Measurements from ENCODE around the gene LCA5L. TPM values are rescaled to one million over a fixed set of nuclear protein-coding genes. Genes with fewer than 3 reads are reported as not detected.
A peak's percentile ranks its signal among the peaks of the same experiment; 100 is the strongest.

LCA5L gene
- total RNA-seq, 1 experiment from 2014 or later = 0.46 TPM

DNA sequence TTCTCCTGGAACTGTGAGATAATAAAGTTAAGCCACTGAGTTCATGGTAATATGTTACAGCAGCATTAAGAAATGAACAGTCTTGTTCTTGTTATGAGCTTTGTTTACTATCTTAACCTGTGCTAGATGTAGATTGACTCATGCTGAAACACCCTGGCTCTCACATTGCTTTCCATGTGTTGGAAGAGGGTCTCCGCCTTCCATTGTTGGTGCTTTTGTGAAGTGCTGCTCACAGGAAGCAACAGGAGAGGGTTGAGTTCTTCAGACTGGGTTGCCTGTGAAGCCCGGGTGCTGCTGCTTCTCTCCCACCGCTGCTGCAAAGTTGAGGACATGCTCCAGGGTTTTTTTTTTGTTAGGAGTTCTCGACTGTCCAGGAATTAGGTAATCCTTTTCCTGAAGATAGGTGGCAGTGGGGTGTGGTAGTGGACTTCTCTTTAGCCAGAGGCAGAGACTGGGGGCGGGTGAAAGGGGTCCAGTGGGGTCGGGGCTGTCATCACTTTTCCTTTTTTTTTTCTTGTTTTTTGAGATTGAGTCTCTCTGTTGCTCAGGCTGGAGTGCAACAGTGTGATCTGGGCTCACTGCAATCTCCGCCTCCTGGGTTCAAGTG lies 68.0 kb downstream of the LCA5L start:
- no peaks in the 10 kb centered on the region for H3K27me3 ChIP-seq (ENCODE audit: insufficient read depth, low read length)
- H4K8ac ChIP-seq (replicated peaks; ENCODE audit: insufficient read length, low read depth, low read length) = no peak overlapping the region
- peaks cover 10% of the 10 kb centered on the region for H3K23me2 ChIP-seq (ENCODE audit: insufficient read length, low read depth, low read length, poor library complexity, severe bottlenecking)
- H3K36me3 Mint-ChIP-seq (ENCODE audit: insufficient read depth in 1 of 3, low read depth in 3 of 3) = peaks cover 0 to 5% (median 0%) of the 10 kb centered on the region in 3 experiments; a peak in 3 of 7 replicates
- H3K56ac ChIP-seq (ENCODE audit: insufficient read length, low read depth, low read length) = no peak overlapping the region
- H4K5ac ChIP-seq (ENCODE audit: insufficient read length, low read depth, low read length) = no peak overlapping the region
- no peak overlapping the region for H3K4me3 Mint-ChIP-seq
- H3K79me1 ChIP-seq (ENCODE audit: insufficient read depth, low read depth, low read length, poor library complexity, severe bottlenecking) = peaks cover 4% of the 10 kb centered on the region
- no peak overlapping the region for H3K9ac ChIP-seq (ENCODE audit: extremely low read depth, insufficient read length, low read length)
- H4K91ac ChIP-seq (ENCODE audit: insufficient read length, low read depth, low read length) = no peak overlapping the region
- no peak overlapping the region for H2BK5ac ChIP-seq (ENCODE audit: insufficient read length, low read length)
- H2AK5ac ChIP-seq (ENCODE audit: insufficient read length, low read length) = no peak overlapping the region
- no peak overlapping the region for H2BK15ac ChIP-seq (ENCODE audit: low read depth, low read length)
- peak overlapping the region; percentile 79 for H3K14ac ChIP-seq (ENCODE audit: insufficient read depth, low read length)
- no peak overlapping the region for H2BK20ac ChIP-seq (ENCODE audit: low read depth, low read length, poor library complexity, severe bottlenecking)
- TF ChIP-seq, protein P1, sequence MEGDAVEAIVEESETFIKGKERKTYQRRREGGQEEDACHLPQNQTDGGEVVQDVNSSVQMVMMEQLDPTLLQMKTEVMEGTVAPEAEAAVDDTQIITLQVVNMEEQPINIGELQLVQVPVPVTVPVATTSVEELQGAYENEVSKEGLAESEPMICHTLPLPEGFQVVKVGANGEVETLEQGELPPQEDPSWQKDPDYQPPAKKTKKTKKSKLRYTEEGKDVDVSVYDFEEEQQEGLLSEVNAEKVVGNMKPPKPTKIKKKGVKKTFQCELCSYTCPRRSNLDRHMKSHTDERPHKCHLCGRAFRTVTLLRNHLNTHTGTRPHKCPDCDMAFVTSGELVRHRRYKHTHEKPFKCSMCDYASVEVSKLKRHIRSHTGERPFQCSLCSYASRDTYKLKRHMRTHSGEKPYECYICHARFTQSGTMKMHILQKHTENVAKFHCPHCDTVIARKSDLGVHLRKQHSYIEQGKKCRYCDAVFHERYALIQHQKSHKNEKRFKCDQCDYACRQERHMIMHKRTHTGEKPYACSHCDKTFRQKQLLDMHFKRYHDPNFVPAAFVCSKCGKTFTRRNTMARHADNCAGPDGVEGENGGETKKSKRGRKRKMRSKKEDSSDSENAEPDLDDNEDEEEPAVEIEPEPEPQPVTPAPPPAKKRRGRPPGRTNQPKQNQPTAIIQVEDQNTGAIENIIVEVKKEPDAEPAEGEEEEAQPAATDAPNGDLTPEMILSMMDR (conservative IDR thresholded peaks at IDR 0.05) = no peak
- no peaks in the 10 kb centered on the region; the same call in 1 of the 2 replicates for H3K27me3 Mint-ChIP-seq (ENCODE audit: low read depth)
- H3K4ac ChIP-seq (ENCODE audit: low read depth, low read length) = no peak overlapping the region
- H3K79me2 ChIP-seq (ENCODE audit: insufficient read depth, low read length) = no peaks in the 10 kb centered on the region; the same call in 1 of the 2 replicates
- no peak overlapping the region for H3K18ac ChIP-seq (ENCODE audit: insufficient read length, low read depth, low read length)
- H3K27ac Mint-ChIP-seq = peak overlapping the region in 1 of 3 experiments; percentile 22; a peak in 1 of 7 replicates
- H3T11ph ChIP-seq (ENCODE audit: low read length) = no peak overlapping the region
- peak; percentile 36 for DNase-seq
- H3K4me1 ChIP-seq (ENCODE audit: insufficient read depth, low read length) = 0 out of 2 replicates have a peak, but pooled peaks cover 2% of the 10 kb centered on the region
- no peak overlapping the region for H2BK12ac ChIP-seq (ENCODE audit: insufficient read length, low read depth, low read length)
- peak overlapping the region; percentile 66 for H2AFZ ChIP-seq (ENCODE audit: low read length)
- no CpG with 5 or more reads among the region's 7 CpGs for WGBS (ENCODE audit: extremely low coverage, insufficient read length, low lambda C conversion rate)
- H3K4me2 ChIP-seq (ENCODE audit: insufficient read depth, insufficient read length, low read length) = no peak overlapping the region
- H2BK120ac ChIP-seq (ENCODE audit: low read depth, low read length, poor library complexity, severe bottlenecking) = no peak overlapping the region
- no peak overlapping the region for H3K23ac ChIP-seq (ENCODE audit: insufficient read length, low read depth, low read length)
- no peaks in the 10 kb centered on the region for H3K9me3 ChIP-seq (ENCODE audit: control insufficient read depth, low read depth, low read length)
- no peaks in the 10 kb centered on the region for H3K9me3 Mint-ChIP-seq
- H3K4me1 Mint-ChIP-seq = peaks cover 19 to 23% of the 10 kb centered on the region in 2 experiments
- no peak overlapping the region for H3K27ac ChIP-seq (ENCODE audit: insufficient read length, low read depth, low read length)
- H4K20me1 ChIP-seq (ENCODE audit: control insufficient read depth, insufficient read depth, insufficient read length) = no peaks in the 10 kb centered on the region

Data from H9 (cell line).